ENCODE measurements around the gene USH2A.

DNA sequence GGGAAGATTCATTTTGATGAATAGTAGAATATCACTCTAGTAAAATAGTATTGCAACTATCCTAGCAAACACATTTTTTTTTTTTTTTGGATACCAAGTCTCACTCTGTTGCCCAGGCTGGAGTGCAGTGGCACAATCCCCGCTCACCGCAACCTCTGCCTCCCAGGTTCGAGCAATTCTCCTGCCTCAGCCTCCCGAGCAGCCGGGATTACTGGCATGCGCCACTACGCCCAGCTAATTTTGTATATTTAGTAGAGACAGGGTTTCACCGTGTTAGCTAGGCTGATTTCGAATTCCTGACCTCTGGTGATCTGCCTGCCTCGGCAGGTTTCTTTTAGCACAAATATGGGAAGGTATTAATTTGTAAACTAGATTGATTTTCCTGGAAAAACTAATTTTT lies 822.4 kb downstream of the USH2A start:
- TF ChIP-seq, protein P1, sequence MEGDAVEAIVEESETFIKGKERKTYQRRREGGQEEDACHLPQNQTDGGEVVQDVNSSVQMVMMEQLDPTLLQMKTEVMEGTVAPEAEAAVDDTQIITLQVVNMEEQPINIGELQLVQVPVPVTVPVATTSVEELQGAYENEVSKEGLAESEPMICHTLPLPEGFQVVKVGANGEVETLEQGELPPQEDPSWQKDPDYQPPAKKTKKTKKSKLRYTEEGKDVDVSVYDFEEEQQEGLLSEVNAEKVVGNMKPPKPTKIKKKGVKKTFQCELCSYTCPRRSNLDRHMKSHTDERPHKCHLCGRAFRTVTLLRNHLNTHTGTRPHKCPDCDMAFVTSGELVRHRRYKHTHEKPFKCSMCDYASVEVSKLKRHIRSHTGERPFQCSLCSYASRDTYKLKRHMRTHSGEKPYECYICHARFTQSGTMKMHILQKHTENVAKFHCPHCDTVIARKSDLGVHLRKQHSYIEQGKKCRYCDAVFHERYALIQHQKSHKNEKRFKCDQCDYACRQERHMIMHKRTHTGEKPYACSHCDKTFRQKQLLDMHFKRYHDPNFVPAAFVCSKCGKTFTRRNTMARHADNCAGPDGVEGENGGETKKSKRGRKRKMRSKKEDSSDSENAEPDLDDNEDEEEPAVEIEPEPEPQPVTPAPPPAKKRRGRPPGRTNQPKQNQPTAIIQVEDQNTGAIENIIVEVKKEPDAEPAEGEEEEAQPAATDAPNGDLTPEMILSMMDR (IDR thresholded peaks at IDR 0.05), result no peak
- TF ChIP-seq POLR2A (IDR thresholded peaks at IDR 0.05), result no peak

Measured in testis (tissue), 2 donors.